Suprapubic skin (tissue), 4 donors: Measurements from ENCODE around the gene CNBD2. TPM values are rescaled to one million over a fixed set of nuclear protein-coding genes. Genes with fewer than 3 reads are reported as not detected.

Experiments used
- DNase-seq, 2 donors: peaks; one replicate each; pipeline ENCODE4 v3.0.0-alpha.2; 2019; ENCODE audit warnings: low spot score in 2 of 2
- H3K27ac ChIP-seq: fragments of 200-600 bp; sonication (generic); one replicate; pipeline ENCODE4 v1.5.1; 2019
- H3K27me3 ChIP-seq: fragments of 200-600 bp; sonication (generic); one replicate; pipeline ENCODE4 v1.5.1; 2019
- H3K36me3 ChIP-seq: fragments of 200-600 bp; sonication (generic); one replicate; pipeline ENCODE4 v1.5.1; 2019
- H3K4me1 ChIP-seq: fragments of 200-600 bp; sonication (generic); one replicate; pipeline ENCODE4 v1.5.1; 2019
- H3K4me3 ChIP-seq: fragments of 200-600 bp; sonication (generic); one replicate; pipeline ENCODE4 v1.5.1; 2019; ENCODE audit warnings: mild to moderate bottlenecking
- H3K9me3 ChIP-seq: fragments of 200-600 bp; sonication (generic); one replicate; pipeline ENCODE4 v1.5.1; 2019
- CTCF ChIP-seq, 2 donors: fragments of 200-600 bp in 1 of 2; fragments of 450-650 bp in 1 of 2; sonication (generic) in 1 of 2; IDR thresholded peaks; one replicate each; pipeline ENCODE4 v1.5.1; 2016 to 2019; ENCODE audit warnings: antibody characterized with exemption in 2 of 2, mild to moderate bottlenecking in 1 of 2, moderate library complexity in 1 of 2
- EP300 ChIP-seq: sonication (generic); formaldehyde crosslinking; IDR thresholded peaks from one replicate; pipeline ENCODE4 v1.6.1; 2017; ENCODE audit warnings: antibody characterized with exemption
- POLR2A ChIP-seq, 2 donors: fragments of 450-650 bp; IDR thresholded peaks; one replicate each; pipeline ENCODE4 v1.6.1; 2017; ENCODE audit warnings: antibody characterized with exemption in 2 of 2, mild to moderate bottlenecking in 2 of 2, moderate library complexity in 2 of 2
- POLR2AphosphoS5 ChIP-seq, 3 donors: sonication (generic); formaldehyde crosslinking; IDR thresholded peaks; one replicate each; pipeline ENCODE4 v1.6.1; 2017; ENCODE audit warnings: antibody characterized with exemption in 3 of 3
- WGBS: methylation state at CpG from one replicate; pipeline ENCODE4 v1.1.5; 2018; 5-methylcytosine and 5-hydroxymethylcytosine counted together
- total RNA-seq, 4 donors: library from RNA; depleted of rRNA; stranded (reverse); fragments of >200 nt; gene quantifications; one replicate each; pipeline ENCODE4 v1.1.0, GENCODE V29; 2016

The CNBD2 gene
- total RNA-seq, 4 donors from 2014 or later, result 6.4 to 19.7 (median 10.3) TPM

- no peak for DNase-seq
- no peak for TF ChIP-seq CTCF (IDR thresholded peaks at IDR 0.05)
- no peak for TF ChIP-seq EP300
- no peak for TF ChIP-seq POLR2AphosphoS5 (IDR thresholded peaks at IDR 0.05)
- TF ChIP-seq POLR2A (IDR thresholded peaks at IDR 0.05), result no peak
- WGBS, result 93% methylated on average over 4 of the region's 4 CpGs
These were observed 5.9 kb downstream of the CNBD2 start for GRCh38 chr20:35974256-35974655.

GRCh38 chr20:35975576-35976373, 7.4 kb downstream of the CNBD2 start:
- no peak for DNase-seq
- H3K4me1 ChIP-seq, result peaks cover 10% of the 10 kb centered on the region
- H3K9me3 ChIP-seq, result no peaks in the 10 kb centered on the region
- H3K27ac ChIP-seq, result no peak overlapping the region
- 68% methylated on average over 9 of the region's 9 CpGs for WGBS
- TF ChIP-seq POLR2A (IDR thresholded peaks at IDR 0.05) (no peak), POLR2AphosphoS5 (IDR thresholded peaks at IDR 0.05) (no peak), CTCF (IDR thresholded peaks at IDR 0.05) (no peak), EP300 (no peak)
- H3K27me3 ChIP-seq, result no peaks in the 10 kb centered on the region
- H3K36me3 ChIP-seq, result no peaks in the 10 kb centered on the region
- no peak overlapping the region for H3K4me3 ChIP-seq

More at GRCh38 chr20:35974256-35974655, 5.9 kb downstream of the CNBD2 start:
- H3K27me3 ChIP-seq, result no peaks in the 10 kb centered on the region
- no peaks in the 10 kb centered on the region for H3K36me3 ChIP-seq
- peaks cover 10% of the 10 kb centered on the region for H3K4me1 ChIP-seq
- no peaks in the 10 kb centered on the region for H3K9me3 ChIP-seq
- H3K27ac ChIP-seq, result no peak overlapping the region
- H3K4me3 ChIP-seq, result no peak overlapping the region

DNA sequence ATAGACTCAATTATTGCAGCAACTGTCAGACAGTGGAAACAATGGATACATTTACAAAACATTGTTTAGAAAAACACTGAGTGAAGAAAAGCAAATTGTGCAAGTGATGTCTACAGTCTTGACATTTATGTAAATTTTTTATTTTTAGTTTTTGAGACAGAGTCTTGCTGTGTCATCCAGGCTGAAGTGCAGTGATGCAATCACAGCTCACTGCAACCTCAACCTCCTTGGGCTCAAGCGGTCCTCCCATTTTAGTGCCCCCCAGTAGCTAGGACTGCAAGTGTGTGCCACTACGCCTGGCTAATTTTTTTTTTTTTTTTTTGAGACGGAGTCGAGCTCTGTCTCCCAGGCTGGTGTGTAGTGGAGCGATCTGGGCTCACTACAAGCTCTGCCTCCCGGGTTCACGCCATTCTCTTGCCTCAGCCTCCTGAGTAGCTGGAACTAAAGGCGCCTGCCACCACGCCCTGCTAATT, 9.7 kb downstream of the CNBD2 start:
- WGBS, result 95% methylated on average over 9 of the region's 9 CpGs

GRCh38 chr20:35979544-35979943, 11.2 kb downstream of the CNBD2 start:
- TF ChIP-seq CTCF (IDR thresholded peaks at IDR 0.05) (no peak), POLR2A (IDR thresholded peaks at IDR 0.05) (no peak), POLR2AphosphoS5 (IDR thresholded peaks at IDR 0.05) (no peak), EP300 (no peak)
- no peaks in the 10 kb centered on the region for H3K9me3 ChIP-seq
- DNase-seq, result no peak
- WGBS, result 57% methylated on average over 5 of the region's 5 CpGs
- H3K36me3 ChIP-seq, result no peaks in the 10 kb centered on the region
- no peak overlapping the region for H3K27ac ChIP-seq
- H3K4me3 ChIP-seq, result no peak overlapping the region
- H3K4me1 ChIP-seq, result no peaks in the 10 kb centered on the region
- H3K27me3 ChIP-seq, result no peaks in the 10 kb centered on the region

More for the DNA sequence above, 9.7 kb downstream of the CNBD2 start:
- no peaks in the 10 kb centered on the region for H3K9me3 ChIP-seq
- DNase-seq, result no peak
- no peak for TF ChIP-seq POLR2AphosphoS5 (IDR thresholded peaks at IDR 0.05)
- TF ChIP-seq CTCF (IDR thresholded peaks at IDR 0.05), result no peak
- no peak for TF ChIP-seq POLR2A (IDR thresholded peaks at IDR 0.05)
- TF ChIP-seq EP300, result no peak
- no peak overlapping the region for H3K27ac ChIP-seq
- H3K4me3 ChIP-seq, result no peak overlapping the region
- no peaks in the 10 kb centered on the region for H3K36me3 ChIP-seq
- peaks cover 2% of the 10 kb centered on the region for H3K4me1 ChIP-seq
- no peaks in the 10 kb centered on the region for H3K27me3 ChIP-seq

GRCh38 chr20:35981969-35982368, 13.6 kb downstream of the CNBD2 start:
- H3K27ac ChIP-seq, result no peak overlapping the region
- no peak overlapping the region for H3K4me3 ChIP-seq
- TF ChIP-seq CTCF (IDR thresholded peaks at IDR 0.05) (no peak), EP300 (no peak), POLR2AphosphoS5 (IDR thresholded peaks at IDR 0.05) (no peak), POLR2A (IDR thresholded peaks at IDR 0.05) (no peak)
- WGBS, result 62% methylated on average over 3 of the region's 3 CpGs
- no peak for DNase-seq
- no peaks in the 10 kb centered on the region for H3K36me3 ChIP-seq
- H3K27me3 ChIP-seq, result no peaks in the 10 kb centered on the region
- no peaks in the 10 kb centered on the region for H3K9me3 ChIP-seq
- H3K4me1 ChIP-seq, result no peaks in the 10 kb centered on the region
